Right renal pelvis (tissue), 4 donors: Measurements from ENCODE around the gene PRAC1. TPM values are rescaled to one million over a fixed set of nuclear protein-coding genes. Genes with fewer than 3 reads are reported as not detected.
"Not testable (repeated sequence)": the region's sequence is repeated elsewhere in the genome, so short reads cannot be mapped to it uniquely, and the experiment has no call there.

ENCODE experiments used
- DNase-seq, 4 donors: peaks; one replicate each; pipeline ENCODE4 v3.0.0-alpha.2; 2013; ENCODE audit warnings: low read depth in 4 of 4, low spot score in 3 of 4, missing footprints in 1 of 4
- polyA plus RNA-seq, 4 donors: library from polyadenylated mRNA; unstranded; fragments of 120-200 nt; gene quantifications; one replicate each; pipeline ENCODE4 v1.2.1, GENCODE V29; 2013; ENCODE audit not compliant: insufficient read length in 4 of 4

PRAC1 gene
- polyA plus RNA-seq, 4 donors: not detected

GRCh38 chr17:48727415-48728175 is 5.3 kb upstream of the PRAC1 start:
- no peak for DNase-seq

GRCh38 chr17:48726916-48727286 is 4.6 kb upstream of the PRAC1 start:
- no peak for DNase-seq

GRCh38 chr17:48726114-48726915 is 4.0 kb upstream of the PRAC1 start:
- no peak for DNase-seq

- no peak for DNase-seq
Observed at GRCh38 chr17:48725288-48726064, 3.2 kb upstream of the PRAC1 start.

- DNase-seq: no peak
Observed at GRCh38 chr17:48725004-48725287, 2.6 kb upstream of the PRAC1 start.

GRCh38 chr17:48724251-48725003 is 2.1 kb upstream of the PRAC1 start:
- DNase-seq: peak in 2 of 4 donors; percentile 80 to 82

- DNase-seq: no peak
Observed at GRCh38 chr17:48723423-48724250, 1.3 kb upstream of the PRAC1 start.

- no peak for DNase-seq
Observed at GRCh38 chr17:48722915-48723422, 651 bp upstream of the PRAC1 start, which contains the start of gene PRAC2. TSS of gene PRAC2 (plus strand) at chr17:48723185. CDS start at chr17:48724411, 1,226 bp downstream.

- DNase-seq: no peak
Observed at GRCh38 chr17:48721009-48721402, 1.3 kb downstream of the PRAC1 start.

- no peak for DNase-seq
Observed at GRCh38 chr17:48720266-48721008, 1.9 kb downstream of the PRAC1 start.

- DNase-seq: no peak
Observed at GRCh38 chr17:48719642-48720265, 2.6 kb downstream of the PRAC1 start.

- no peak for DNase-seq
Observed at GRCh38 chr17:48718761-48719641, 3.3 kb downstream of the PRAC1 start.

GRCh38 chr17:48718227-48718760 is 4.0 kb downstream of the PRAC1 start:
- no peak for DNase-seq

GRCh38 chr17:48717367-48718226 is 4.7 kb downstream of the PRAC1 start:
- DNase-seq: no peak

GRCh38 chr17:48716549-48716948 is 5.8 kb downstream of the PRAC1 start:
- DNase-seq: not testable (repeated sequence)
